Measurements from ENCODE around the gene GPR83. TPM values are rescaled to one million over a fixed set of nuclear protein-coding genes. Genes with fewer than 3 reads are reported as not detected.

GPR83 gene
- polyA plus RNA-seq (2012; ENCODE audit: missing spikeins), result not detected

- no peak for DNase-seq (ENCODE audit: insufficient read length)
- TF ChIP-seq POLR2AphosphoS5 (IDR thresholded peaks at IDR 0.05; ENCODE audit: low read depth, low read length), result no peak
- no peak for FAIRE-seq
Measured at GRCh38 chr11:94400839-94401772, at the start of gene GPR83. Gene GPR83 (minus strand): TSS chr11:94401419. CDS start chr11:94401247, 172 bp downstream.

GRCh38 chr11:94450048-94450447, 48.8 kb upstream of the GPR83 start:
- FAIRE-seq (no peak), DNase-seq (ENCODE audit: insufficient read length) (no peak)
- TF ChIP-seq TAF1 (IDR thresholded peaks at IDR 0.05; ENCODE audit: borderline replicate concordance, low read depth, low read length) (no peak), POLR2AphosphoS5 (IDR thresholded peaks at IDR 0.05; ENCODE audit: low read depth, low read length) (no peak), POLR2A (IDR thresholded peaks at IDR 0.05; ENCODE audit: low read depth, low read length) (no peak)

- DNase-seq (ENCODE audit: insufficient read length), result no peak
- FAIRE-seq, result peak; percentile 21
- TF ChIP-seq TAF1 (IDR thresholded peaks at IDR 0.05; ENCODE audit: borderline replicate concordance, low read depth, low read length) (no peak), POLR2A (IDR thresholded peaks at IDR 0.05; ENCODE audit: low read depth, low read length) (no peak), POLR2AphosphoS5 (IDR thresholded peaks at IDR 0.05; ENCODE audit: low read depth, low read length) (no peak)
Measured at GRCh38 chr11:94449437-94449836, 48.2 kb upstream of the GPR83 start.

GRCh38 chr11:94449029-94449428, 47.8 kb upstream of the GPR83 start:
- no peak for TF ChIP-seq POLR2A (IDR thresholded peaks at IDR 0.05; ENCODE audit: low read depth, low read length)
- no peak for TF ChIP-seq POLR2AphosphoS5 (IDR thresholded peaks at IDR 0.05; ENCODE audit: low read depth, low read length)
- TF ChIP-seq TAF1 (IDR thresholded peaks at IDR 0.05; ENCODE audit: borderline replicate concordance, low read depth, low read length), result no peak
- no peak for FAIRE-seq
- DNase-seq (ENCODE audit: insufficient read length), result no peak

GRCh38 chr11:94447149-94447548, 45.9 kb upstream of the GPR83 start:
- peak; percentile 78 for FAIRE-seq
- no peak for TF ChIP-seq POLR2A (IDR thresholded peaks at IDR 0.05; ENCODE audit: low read depth, low read length)
- TF ChIP-seq POLR2AphosphoS5 (IDR thresholded peaks at IDR 0.05; ENCODE audit: low read depth, low read length), result no peak
- TF ChIP-seq TAF1 (IDR thresholded peaks at IDR 0.05; ENCODE audit: borderline replicate concordance, low read depth, low read length), result no peak
- no peak for DNase-seq (ENCODE audit: insufficient read length)

GRCh38 chr11:94445641-94446040, 44.4 kb upstream of the GPR83 start:
- TF ChIP-seq TAF1 (IDR thresholded peaks at IDR 0.05; ENCODE audit: borderline replicate concordance, low read depth, low read length), result no peak
- no peak for TF ChIP-seq POLR2AphosphoS5 (IDR thresholded peaks at IDR 0.05; ENCODE audit: low read depth, low read length)
- TF ChIP-seq POLR2A (IDR thresholded peaks at IDR 0.05; ENCODE audit: low read depth, low read length), result no peak
- FAIRE-seq (no peak), DNase-seq (ENCODE audit: insufficient read length) (no peak)

- no peak for DNase-seq (ENCODE audit: insufficient read length)
- TF ChIP-seq TAF1 (IDR thresholded peaks at IDR 0.05; ENCODE audit: borderline replicate concordance, low read depth, low read length) (no peak), POLR2A (IDR thresholded peaks at IDR 0.05; ENCODE audit: low read depth, low read length) (no peak), POLR2AphosphoS5 (IDR thresholded peaks at IDR 0.05; ENCODE audit: low read depth, low read length) (no peak)
- FAIRE-seq, result no peak
Measured at GRCh38 chr11:94433049-94433448, 31.8 kb upstream of the GPR83 start.

GRCh38 chr11:94424662-94425061, 23.4 kb upstream of the GPR83 start:
- no peak for DNase-seq (ENCODE audit: insufficient read length)
- no peak for FAIRE-seq
- no peak for TF ChIP-seq POLR2AphosphoS5 (IDR thresholded peaks at IDR 0.05; ENCODE audit: low read depth, low read length)

- FAIRE-seq (no peak), DNase-seq (ENCODE audit: insufficient read length) (no peak)
- TF ChIP-seq TAF1 (IDR thresholded peaks at IDR 0.05; ENCODE audit: borderline replicate concordance, low read depth, low read length) (no peak), POLR2AphosphoS5 (IDR thresholded peaks at IDR 0.05; ENCODE audit: low read depth, low read length) (no peak), POLR2A (IDR thresholded peaks at IDR 0.05; ENCODE audit: low read depth, low read length) (no peak)
Measured at GRCh38 chr11:94424011-94424410, 22.8 kb upstream of the GPR83 start.

- no peak for DNase-seq (ENCODE audit: insufficient read length)
- TF ChIP-seq POLR2A (IDR thresholded peaks at IDR 0.05; ENCODE audit: low read depth, low read length) (no peak), TAF1 (IDR thresholded peaks at IDR 0.05; ENCODE audit: borderline replicate concordance, low read depth, low read length) (no peak), POLR2AphosphoS5 (IDR thresholded peaks at IDR 0.05; ENCODE audit: low read depth, low read length) (no peak)
- FAIRE-seq, result no peak
Measured at GRCh38 chr11:94423507-94423906, 22.3 kb upstream of the GPR83 start.

- TF ChIP-seq POLR2A (IDR thresholded peaks at IDR 0.05; ENCODE audit: low read depth, low read length) (no peak), POLR2AphosphoS5 (IDR thresholded peaks at IDR 0.05; ENCODE audit: low read depth, low read length) (no peak), TAF1 (IDR thresholded peaks at IDR 0.05; ENCODE audit: borderline replicate concordance, low read depth, low read length) (no peak)
- DNase-seq (ENCODE audit: insufficient read length) (no peak), FAIRE-seq (peak; percentile 44)
Measured at GRCh38 chr11:94418123-94418765, 17.0 kb upstream of the GPR83 start.
